Glutamatergic neuron (in vitro differentiated cells): ENCODE measurements around the gene NLRP6. TPM values are rescaled to one million over a fixed set of nuclear protein-coding genes. Genes with fewer than 3 reads are reported as not detected.

Experiments used
- DNase-seq: peaks from one replicate; pipeline ENCODE4 v3.0.0; 2022
- H3K27ac Mint-ChIP-seq: one replicate; pipeline ENCODE4 v1.8.0; 2020; ENCODE audit warnings: mild to moderate bottlenecking, mixed read lengths, inconsistent platforms; ENCODE audit not compliant: unreplicated experiment
- H3K27me3 Mint-ChIP-seq: one replicate; pipeline ENCODE4 v1.8.0; 2020; ENCODE audit warnings: mild to moderate bottlenecking, moderate library complexity, mixed read lengths, inconsistent platforms; ENCODE audit not compliant: unreplicated experiment
- H3K36me3 Mint-ChIP-seq: one replicate; pipeline ENCODE4 v1.8.0; 2020; ENCODE audit warnings: mild to moderate bottlenecking, mixed read lengths, inconsistent platforms; ENCODE audit not compliant: unreplicated experiment
- H3K4me1 Mint-ChIP-seq: one replicate; pipeline ENCODE4 v1.8.0; 2020; ENCODE audit warnings: mild to moderate bottlenecking, low read depth, mixed read lengths, inconsistent platforms; ENCODE audit not compliant: unreplicated experiment
- H3K4me3 Mint-ChIP-seq: one replicate; pipeline ENCODE4 v1.8.0; 2020; ENCODE audit warnings: mild to moderate bottlenecking, mixed read lengths, inconsistent platforms; ENCODE audit not compliant: unreplicated experiment
- H3K9me3 Mint-ChIP-seq: one replicate; pipeline ENCODE4 v1.8.0; 2020; ENCODE audit warnings: mild to moderate bottlenecking, moderate library complexity, mixed read lengths, inconsistent platforms; ENCODE audit not compliant: unreplicated experiment
- total RNA-seq: library from RNA; stranded (reverse); fragmentation: NEBNext Ultra II Directional; extraction: Animal tissue kit (Norgen Biotek cat#: 25700); gene quantifications from one replicate; pipeline ENCODE4 v1.2.1, GENCODE V29; 2021; ENCODE audit not compliant: unreplicated experiment
- TF ChIP-seq, protein P1 (sequence below): fragments of 200-600 bp; sonication (generic); IDR thresholded peaks from one replicate; pipeline ENCODE4 v1.5.0; 2021; ENCODE audit not compliant: partially characterized antibody, unreplicated experiment

The NLRP6 gene
- total RNA-seq, 1 donor from 2014 or later: not detected

DNA sequence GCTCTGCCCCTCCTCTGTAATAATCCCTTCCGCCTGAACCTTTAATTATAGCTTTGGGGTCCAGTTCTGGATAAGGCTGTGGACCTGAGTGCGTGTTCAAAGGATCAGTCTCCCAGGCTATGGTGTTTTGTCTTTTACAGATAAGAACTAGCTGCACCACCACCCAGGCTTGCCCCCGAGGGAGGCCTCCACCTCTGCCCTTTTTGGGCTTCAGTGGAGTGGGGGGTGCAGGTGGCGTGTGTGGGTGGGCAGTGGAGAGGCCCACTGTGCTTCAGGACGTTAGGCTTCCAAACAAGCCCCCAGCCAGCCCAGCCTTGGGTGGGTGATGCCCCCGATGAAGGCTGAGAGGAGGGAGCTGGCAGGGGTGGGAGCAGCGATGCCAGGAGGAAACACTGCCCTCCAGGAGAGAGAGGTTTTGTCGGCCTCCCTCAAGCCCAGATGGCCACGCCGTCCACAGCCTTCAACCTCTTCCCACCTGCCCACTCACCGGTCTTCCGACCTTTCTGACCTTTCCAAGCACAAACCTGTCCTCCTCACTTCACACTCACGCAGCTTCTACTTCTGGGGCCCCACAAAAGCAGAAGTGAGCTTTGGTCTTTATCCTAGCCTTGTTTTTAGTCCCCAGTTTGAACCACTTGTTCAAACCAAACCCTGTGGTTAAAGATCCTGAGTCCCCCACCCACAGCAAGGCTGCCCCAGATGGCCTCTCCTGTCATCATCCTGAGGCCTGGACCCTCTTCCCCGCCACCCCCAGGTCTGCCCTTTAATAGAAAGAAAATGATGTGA lies 21.1 kb upstream of the NLRP6 start:
- TF ChIP-seq, protein P1, sequence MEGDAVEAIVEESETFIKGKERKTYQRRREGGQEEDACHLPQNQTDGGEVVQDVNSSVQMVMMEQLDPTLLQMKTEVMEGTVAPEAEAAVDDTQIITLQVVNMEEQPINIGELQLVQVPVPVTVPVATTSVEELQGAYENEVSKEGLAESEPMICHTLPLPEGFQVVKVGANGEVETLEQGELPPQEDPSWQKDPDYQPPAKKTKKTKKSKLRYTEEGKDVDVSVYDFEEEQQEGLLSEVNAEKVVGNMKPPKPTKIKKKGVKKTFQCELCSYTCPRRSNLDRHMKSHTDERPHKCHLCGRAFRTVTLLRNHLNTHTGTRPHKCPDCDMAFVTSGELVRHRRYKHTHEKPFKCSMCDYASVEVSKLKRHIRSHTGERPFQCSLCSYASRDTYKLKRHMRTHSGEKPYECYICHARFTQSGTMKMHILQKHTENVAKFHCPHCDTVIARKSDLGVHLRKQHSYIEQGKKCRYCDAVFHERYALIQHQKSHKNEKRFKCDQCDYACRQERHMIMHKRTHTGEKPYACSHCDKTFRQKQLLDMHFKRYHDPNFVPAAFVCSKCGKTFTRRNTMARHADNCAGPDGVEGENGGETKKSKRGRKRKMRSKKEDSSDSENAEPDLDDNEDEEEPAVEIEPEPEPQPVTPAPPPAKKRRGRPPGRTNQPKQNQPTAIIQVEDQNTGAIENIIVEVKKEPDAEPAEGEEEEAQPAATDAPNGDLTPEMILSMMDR: no peak
- no peak overlapping the region for H3K4me3 Mint-ChIP-seq
- DNase-seq: no peak
- peaks cover 10% of the 10 kb centered on the region for H3K36me3 Mint-ChIP-seq
- H3K27ac Mint-ChIP-seq: no peak overlapping the region
- H3K4me1 Mint-ChIP-seq: peaks cover 15% of the 10 kb centered on the region
- peaks cover 3% of the 10 kb centered on the region for H3K27me3 Mint-ChIP-seq
- peaks cover 7% of the 10 kb centered on the region for H3K9me3 Mint-ChIP-seq

DNA sequence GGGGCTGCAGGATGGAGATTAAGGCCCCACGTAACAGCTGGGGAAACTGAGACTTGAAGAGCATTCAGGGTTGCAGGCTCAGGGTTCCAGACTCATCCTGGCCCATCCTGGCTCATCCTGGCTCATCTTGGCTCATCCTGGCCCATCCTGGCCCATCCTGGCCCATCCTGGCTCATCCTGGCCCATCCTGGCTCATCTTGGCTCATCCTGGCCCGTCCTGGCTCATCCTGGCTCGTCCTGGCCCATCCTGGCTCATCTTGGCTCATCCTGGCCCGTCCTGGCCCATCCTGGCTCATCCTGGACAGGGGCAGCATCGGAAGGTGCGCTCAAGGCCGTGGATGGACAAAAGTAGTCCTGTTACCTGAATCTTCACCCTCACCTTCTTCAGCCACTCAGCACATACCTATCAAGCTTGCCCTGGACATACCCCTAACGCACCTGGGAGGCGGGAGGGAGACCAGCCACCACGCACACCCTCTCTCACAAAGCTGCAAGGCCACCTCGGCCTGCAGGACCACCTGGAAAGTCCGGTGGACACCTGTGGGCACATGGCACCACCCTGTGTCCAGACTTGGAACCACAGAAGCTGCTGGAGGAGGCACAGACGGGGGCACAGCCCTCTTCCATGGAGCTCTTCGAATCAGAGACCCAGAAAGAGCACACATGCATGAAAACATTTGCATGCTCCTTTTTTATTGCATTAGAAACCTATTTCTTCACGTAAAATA lies 20.3 kb upstream of the NLRP6 start:
- Mint-ChIP-seq H3K36me3 (peaks cover 9% of the 10 kb centered on the region), H3K4me1 (peaks cover 10% of the 10 kb centered on the region), H3K27me3 (peaks cover 3% of the 10 kb centered on the region), H3K4me3 (no peak overlapping the region), H3K27ac (no peak overlapping the region), H3K9me3 (peaks cover 7% of the 10 kb centered on the region)
- TF ChIP-seq, protein P1: no peak
- no peak for DNase-seq

DNA sequence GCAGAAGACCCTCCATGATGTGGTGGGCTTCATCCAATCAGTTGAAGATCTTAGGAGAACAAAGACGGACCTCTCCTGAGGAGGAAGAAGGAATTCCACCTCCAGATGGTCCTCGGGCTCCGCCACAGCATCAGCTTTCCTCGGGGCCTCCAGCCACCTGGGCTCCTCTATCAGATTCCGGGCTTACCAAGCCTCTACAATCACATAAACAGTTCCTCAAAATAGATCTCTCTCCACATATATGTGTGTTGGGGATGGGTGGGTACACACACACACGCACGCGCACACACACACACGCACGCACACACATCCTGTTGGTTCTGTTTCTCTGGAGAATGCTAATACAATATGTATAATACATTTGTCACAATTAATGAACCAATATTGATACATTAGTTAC lies 18.8 kb upstream of the NLRP6 start:
- Mint-ChIP-seq H3K4me1 (no peaks in the 10 kb centered on the region), H3K36me3 (peaks cover 9% of the 10 kb centered on the region), H3K4me3 (no peak overlapping the region), H3K9me3 (peaks cover 7% of the 10 kb centered on the region), H3K27me3 (peaks cover 3% of the 10 kb centered on the region), H3K27ac (no peak overlapping the region)
- DNase-seq: no peak
- TF ChIP-seq, protein P1: no peak

DNA sequence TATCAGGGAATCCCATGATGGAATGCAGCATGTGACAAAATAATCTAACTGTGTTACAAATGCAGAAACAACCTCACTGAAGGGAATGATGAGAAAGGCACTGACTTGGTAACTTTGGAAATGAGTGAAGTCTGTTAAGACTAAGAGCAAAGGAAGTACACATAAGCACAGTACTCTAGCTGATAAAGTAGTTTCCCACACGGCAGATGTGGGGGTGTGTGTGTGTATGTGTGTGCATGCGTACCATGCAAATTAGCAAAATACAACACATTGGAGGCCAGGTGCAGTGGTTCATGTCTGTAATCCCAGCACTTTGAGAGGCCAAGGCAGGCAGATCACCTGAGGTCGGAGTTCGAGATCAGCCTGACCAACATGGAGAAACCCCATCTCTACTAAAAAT lies 16.6 kb upstream of the NLRP6 start:
- peaks cover 2% of the 10 kb centered on the region for H3K27me3 Mint-ChIP-seq
- H3K4me1 Mint-ChIP-seq: no peaks in the 10 kb centered on the region
- peaks cover 7% of the 10 kb centered on the region for H3K9me3 Mint-ChIP-seq
- no peak overlapping the region for H3K4me3 Mint-ChIP-seq
- H3K36me3 Mint-ChIP-seq: peaks cover 13% of the 10 kb centered on the region
- no peak overlapping the region for H3K27ac Mint-ChIP-seq
- DNase-seq: no peak
- TF ChIP-seq, protein P1: no peak
